Fibroblast of skin of left quadriceps (primary cell): ENCODE results near the gene PAK5.

Source experiments
- DNase-seq, 2 experiments: peaks; one replicate each; pipeline ENCODE4 v3.0.0-alpha.2; 2013; ENCODE audit warnings: low read depth in 2 of 2

PAK5 gene

DNA sequence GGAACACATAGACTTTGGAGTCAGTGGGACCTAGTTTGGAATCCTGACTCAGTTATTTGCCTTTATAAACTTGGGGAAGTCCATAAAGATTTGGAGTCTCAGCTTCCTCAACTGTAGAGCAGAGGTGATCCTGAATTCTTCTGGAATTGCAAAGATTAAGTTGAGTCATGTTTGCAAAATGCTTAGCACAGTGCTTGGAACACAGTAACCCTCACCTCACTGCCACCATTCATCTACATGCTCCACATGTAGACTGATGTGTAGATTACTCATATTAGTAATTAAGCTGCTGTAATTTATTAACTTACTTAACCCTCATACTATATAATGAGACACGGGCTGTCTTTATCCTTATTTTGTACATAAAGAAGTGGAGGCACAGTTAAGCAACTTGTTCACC is 263.0 kb downstream of the PAK5 start:
- DNase-seq = no peak

GRCh38 chr20:9574776-9575175 is 264.1 kb downstream of the PAK5 start:
- no peak for DNase-seq

GRCh38 chr20:9574181-9574580 is 264.7 kb downstream of the PAK5 start:
- no peak for DNase-seq

GRCh38 chr20:9573335-9574151 is 265.3 kb downstream of the PAK5 start:
- no peak for DNase-seq

DNA sequence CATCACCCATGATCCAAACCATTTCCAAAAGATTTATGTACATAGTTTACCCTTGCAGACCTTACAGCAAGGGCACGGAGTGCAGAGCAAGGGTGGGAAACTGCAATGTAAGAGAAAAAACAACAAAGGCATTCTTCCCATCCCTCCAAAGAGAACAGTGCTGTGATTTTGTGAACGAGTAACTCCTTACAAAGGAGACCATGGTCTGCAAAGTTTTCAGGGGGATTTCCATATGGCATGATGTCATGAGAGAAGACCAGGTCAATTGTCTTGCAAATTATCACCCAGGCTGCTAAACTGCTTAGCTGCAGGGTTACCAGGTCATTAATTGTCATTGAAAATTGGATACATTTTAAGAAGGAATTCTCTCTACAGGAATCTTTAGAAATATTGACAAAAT is 266.2 kb downstream of the PAK5 start:
- DNase-seq = no peak

DNA sequence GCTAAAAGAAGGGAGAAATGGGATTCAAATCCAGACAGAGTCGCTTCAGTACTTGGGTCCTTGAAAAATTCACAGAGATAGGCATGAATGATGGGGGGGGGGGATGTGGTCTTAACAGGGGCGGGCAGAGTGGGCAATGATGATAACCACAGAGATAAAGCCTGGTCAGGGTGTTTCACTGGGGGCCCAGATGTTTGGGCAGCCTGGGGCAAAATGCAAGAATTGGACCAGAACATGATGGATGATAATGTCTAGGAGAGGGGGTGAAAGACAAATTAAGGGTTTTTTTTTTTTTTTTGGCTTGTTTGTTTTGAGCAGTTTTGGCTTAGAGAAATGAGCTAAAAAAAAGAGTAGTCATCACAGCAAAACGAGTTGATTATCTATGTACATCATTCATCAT is 267.1 kb downstream of the PAK5 start:
- DNase-seq = no peak

- DNase-seq = no peak
Measured at GRCh38 chr20:9570612-9571011, 268.3 kb downstream of the PAK5 start.

DNA sequence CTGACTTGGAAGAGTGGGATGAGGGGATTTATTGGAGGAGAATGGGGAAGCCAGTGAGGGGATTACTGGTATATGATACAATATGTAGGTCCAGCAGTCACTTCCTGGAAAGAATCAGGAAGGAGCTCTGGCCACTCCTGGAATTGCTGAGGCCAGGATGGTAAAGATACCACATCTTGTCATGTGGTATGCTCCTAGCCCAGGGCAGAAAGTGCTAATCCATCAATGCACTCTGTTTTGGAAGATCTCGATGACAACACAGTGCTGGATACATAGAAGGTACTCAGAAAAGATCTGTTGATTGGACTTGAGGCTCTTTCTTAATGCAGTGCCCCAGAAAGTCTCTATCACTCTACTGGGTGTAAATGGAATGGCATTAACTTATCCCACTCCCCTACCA is 271.9 kb downstream of the PAK5 start:
- no peak for DNase-seq

- DNase-seq = no peak
Measured at GRCh38 chr20:9565910-9566550, 272.8 kb downstream of the PAK5 start.

DNA sequence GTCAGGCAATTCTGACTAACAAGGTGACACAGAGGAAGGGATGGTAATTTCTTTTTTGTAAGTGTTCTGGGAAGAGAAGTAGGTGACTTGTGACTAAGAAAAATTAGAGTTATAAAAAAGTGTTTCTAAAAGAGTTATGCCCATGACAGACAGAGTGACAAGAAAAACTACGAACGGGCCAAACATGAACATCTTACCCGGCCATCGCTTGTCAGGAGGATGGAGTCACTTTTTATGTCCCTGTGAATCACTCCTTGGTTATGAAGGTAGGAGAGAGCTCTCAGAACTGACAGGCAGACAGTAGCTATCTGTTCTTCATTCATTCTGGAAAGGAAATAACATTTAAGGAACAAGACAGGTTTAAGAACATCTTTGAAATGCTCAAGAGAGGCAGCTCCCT is 281.5 kb downstream of the PAK5 start:
- DNase-seq = no peak

GRCh38 chr20:9555781-9556180 is 283.1 kb downstream of the PAK5 start:
- DNase-seq = no peak

DNA sequence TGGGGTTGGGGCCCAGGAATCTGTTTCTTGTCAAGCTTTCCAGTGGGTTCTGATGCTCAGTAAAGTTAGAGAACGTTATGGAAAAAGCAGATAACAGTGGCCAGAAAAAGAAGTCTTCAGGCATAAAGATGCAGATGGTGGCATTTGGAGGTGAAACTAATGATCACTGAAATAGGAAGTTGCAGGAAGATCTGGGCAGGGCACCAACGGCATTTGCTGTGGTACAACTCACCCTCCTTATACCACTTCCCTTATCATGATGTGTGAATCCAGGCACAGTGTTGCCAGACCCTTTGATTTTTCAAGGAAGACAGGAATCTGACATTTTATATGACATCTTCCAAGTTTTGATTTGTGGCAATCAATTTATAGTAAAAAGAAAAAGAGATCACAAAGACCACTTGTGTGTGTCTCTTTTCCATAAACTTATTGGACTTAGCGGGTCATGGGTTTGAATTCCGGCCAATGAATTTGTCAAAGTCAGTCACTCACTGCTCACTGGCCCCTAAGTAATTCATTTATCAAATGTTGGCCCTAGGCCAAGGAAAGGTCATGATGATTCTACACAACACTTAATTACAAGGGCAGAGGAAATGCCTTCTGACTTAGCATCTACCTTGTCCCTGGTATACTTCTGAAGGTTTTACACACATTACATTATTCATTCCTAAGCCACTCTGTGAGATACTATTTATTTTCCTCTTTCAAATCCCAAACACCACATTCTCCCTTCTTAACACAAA is 286.9 kb downstream of the PAK5 start:
- DNase-seq = no peak

- no peak for DNase-seq
Measured at GRCh38 chr20:9550871-9551270, 288.0 kb downstream of the PAK5 start.

- no peak for DNase-seq
Measured at GRCh38 chr20:9550283-9550682, 288.6 kb downstream of the PAK5 start.

- no peak for DNase-seq
Measured at GRCh38 chr20:9543214-9543613, 295.7 kb downstream of the PAK5 start.

DNA sequence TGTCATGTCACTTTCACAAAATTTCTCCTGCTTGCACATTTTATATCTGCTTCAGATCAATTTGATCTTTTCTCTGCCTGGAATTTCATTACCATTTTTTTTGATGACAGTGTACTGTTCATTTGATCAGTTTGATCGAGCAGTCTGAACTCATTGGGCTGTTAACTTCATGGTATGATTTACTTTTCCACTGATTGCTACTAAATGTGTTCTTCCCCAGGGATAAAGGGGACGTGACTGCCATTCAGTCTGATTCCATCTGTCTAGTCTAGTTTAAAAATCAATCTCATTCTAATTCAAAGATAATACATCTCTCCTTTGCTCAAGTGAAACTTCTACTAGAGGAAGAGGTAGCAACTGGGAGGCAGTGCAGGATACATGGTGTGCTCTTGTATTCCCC is 303.4 kb downstream of the PAK5 start:
- DNase-seq = no peak

DNA sequence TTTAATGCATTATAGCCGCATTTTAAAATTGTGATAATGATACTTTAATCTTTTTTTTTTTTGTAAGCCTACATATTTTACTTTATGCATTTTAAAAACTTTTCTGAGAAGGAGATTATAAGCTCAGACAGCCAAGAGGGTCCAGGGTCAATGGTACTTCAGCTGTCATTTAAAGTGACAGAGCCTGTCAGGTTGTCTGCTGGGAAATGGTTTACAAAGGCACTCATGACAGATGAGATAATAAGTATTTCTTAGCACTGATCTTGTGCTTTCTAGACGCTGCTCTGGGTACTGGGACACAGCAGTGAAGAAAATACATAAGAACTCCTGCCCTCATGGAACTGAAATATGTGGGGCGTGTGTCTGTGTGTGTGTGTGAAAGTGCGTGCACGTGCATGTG is 304.9 kb downstream of the PAK5 start:
- DNase-seq = no peak

DNA sequence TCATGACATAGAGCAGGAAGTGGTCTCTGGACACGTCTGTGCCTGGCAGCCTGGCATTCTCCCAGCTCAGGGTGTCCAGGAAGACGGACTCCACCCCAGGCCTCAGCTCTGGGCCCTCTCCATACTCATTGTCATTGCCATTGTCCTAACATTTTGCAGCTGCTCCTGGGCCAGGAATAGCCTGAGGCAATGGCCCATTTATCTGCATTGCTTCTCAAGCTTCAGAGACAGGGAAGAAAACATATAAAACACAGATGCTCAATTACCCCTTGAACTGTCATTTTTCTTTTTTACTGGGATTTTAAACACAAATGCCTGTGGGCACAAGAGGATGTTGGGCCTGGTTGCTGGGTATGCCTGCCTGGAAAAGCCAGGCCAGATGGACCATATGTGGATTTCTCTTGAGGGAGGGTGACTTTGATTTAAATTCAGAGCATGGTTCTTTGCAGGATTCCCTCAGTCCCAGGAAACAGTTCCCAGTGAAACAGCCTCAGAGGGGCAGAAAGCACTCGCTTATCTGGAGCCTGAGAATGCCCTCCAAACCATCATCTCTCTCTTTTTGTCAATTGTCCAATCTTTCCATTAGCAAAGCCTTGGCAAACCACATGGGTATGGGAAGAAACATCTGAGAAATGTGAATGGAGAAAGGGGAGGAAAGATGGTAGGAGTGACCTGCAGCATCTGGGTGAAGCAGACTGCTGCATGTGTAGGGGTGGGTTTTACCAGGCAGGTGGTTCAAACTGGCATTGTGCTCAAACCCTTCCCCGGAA is 306.6 kb downstream of the PAK5 start:
- DNase-seq = no peak

GRCh38 chr20:9531581-9531980 is 307.3 kb downstream of the PAK5 start:
- DNase-seq = no peak

- no peak for DNase-seq
Measured at GRCh38 chr20:9523636-9524035, 315.2 kb downstream of the PAK5 start.

GRCh38 chr20:9520086-9520485 is 318.8 kb downstream of the PAK5 start:
- DNase-seq = no peak

- DNase-seq = no peak
Measured at GRCh38 chr20:9518576-9519175, 320.2 kb downstream of the PAK5 start.
